Fibroblast of villous mesenchyme (primary cell): ENCODE measurements around the gene IFNL1. TPM values are rescaled to one million over a fixed set of nuclear protein-coding genes. Genes with fewer than 3 reads are reported as not detected.
"Not testable (repeated sequence)": the region's sequence is repeated elsewhere in the genome, so short reads cannot be mapped to it uniquely, and the experiment has no call there.

Experiments used
- DNase-seq: peaks from one replicate; pipeline ENCODE4 v3.0.0-alpha.2; 2010; ENCODE audit warnings: low read depth
- H3K4me3 ChIP-seq: 2 replicates; pipeline ENCODE4 v1.5.1; 2011; ENCODE audit warnings: low read depth, mild to moderate bottlenecking, low read length
- total RNA-seq: library from RNA; depleted of rRNA; stranded (reverse); fragments of >200 nt; gene quantifications from 2 replicates; pipeline ENCODE4 v1.2.3, GENCODE V29; 2012
- TF ChIP-seq, protein P1 (sequence below): IDR thresholded peaks from 2 replicates; pipeline ENCODE4 v1.5.1; 2012; ENCODE audit warnings: low read depth, mild to moderate bottlenecking, low read length; ENCODE audit not compliant: insufficient read depth

Gene IFNL1
- total RNA-seq, 1 donor = not detected

DNA sequence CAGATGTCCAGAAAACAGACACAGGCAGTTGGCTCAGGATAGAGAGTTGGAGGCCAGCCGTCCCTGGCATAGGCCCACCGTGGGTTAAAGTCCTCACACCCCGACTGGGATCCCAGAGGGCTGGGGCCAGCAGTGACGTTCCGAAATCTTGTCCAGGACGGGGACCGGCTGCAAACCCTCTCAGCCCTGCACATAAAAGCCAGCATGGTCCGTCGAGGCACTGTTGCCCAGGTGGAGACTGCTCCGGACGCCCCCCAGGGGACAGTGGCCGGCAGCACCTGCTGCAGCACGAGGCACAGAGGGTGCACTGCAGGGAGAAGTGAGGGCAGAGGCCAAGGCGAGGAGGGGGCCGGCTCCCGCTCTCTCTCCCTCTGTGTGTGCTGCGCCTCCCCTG is 32.3 kb upstream of the IFNL1 start:
- TF ChIP-seq, protein P1, sequence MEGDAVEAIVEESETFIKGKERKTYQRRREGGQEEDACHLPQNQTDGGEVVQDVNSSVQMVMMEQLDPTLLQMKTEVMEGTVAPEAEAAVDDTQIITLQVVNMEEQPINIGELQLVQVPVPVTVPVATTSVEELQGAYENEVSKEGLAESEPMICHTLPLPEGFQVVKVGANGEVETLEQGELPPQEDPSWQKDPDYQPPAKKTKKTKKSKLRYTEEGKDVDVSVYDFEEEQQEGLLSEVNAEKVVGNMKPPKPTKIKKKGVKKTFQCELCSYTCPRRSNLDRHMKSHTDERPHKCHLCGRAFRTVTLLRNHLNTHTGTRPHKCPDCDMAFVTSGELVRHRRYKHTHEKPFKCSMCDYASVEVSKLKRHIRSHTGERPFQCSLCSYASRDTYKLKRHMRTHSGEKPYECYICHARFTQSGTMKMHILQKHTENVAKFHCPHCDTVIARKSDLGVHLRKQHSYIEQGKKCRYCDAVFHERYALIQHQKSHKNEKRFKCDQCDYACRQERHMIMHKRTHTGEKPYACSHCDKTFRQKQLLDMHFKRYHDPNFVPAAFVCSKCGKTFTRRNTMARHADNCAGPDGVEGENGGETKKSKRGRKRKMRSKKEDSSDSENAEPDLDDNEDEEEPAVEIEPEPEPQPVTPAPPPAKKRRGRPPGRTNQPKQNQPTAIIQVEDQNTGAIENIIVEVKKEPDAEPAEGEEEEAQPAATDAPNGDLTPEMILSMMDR = no peak
- no peak for DNase-seq
- no peak overlapping the region for H3K4me3 ChIP-seq

DNA sequence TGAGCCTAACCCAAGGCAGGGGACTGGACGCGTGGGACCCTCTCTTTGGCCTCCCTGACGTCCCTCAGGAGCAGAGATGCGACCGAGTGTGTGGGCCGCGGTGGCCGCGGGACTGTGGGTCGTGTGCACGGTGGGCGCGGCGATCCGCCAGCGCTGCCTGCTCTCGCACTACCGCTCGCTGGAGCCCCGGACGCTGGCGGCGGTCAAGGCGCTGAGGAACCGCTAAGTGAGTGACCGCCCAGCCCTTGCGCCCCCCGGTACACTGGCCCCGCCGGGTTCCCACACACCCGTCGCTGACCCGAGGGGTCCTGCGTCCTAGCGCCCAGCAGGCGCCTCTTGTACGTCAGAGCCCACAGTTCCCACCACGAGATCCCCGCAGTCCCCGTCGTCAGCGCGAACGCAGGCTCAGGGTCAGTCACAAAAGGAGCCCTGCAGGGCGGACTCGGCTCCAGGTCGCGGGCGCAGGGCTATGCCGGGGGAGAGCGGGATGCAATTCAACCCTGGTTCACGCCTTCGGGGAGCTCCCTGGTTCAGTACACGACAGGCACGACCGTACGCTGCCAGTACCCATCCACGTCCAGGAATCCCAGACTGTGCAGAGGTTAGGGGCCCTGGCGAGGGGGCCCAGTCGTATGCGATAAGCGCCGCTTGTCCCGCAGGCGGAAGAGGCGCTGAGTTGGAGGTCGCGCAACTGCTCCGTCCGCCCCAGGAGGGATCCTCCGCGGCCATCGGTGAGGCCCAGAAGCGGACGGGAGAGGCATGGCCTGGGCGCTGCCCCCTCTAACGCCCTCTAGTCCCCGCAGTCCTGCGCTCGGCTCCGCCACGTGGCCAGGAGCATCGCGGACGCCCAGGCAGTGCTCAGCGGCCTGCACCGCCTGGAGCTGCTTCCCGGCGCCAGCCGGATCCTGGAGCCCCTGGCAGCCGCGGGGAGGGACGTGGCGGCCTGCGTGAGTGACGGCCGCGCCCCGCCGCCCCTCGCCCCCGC is 31.6 kb upstream of the IFNL1 start:
- DNase-seq = no peak
- TF ChIP-seq, protein P1 = no peak

DNA sequence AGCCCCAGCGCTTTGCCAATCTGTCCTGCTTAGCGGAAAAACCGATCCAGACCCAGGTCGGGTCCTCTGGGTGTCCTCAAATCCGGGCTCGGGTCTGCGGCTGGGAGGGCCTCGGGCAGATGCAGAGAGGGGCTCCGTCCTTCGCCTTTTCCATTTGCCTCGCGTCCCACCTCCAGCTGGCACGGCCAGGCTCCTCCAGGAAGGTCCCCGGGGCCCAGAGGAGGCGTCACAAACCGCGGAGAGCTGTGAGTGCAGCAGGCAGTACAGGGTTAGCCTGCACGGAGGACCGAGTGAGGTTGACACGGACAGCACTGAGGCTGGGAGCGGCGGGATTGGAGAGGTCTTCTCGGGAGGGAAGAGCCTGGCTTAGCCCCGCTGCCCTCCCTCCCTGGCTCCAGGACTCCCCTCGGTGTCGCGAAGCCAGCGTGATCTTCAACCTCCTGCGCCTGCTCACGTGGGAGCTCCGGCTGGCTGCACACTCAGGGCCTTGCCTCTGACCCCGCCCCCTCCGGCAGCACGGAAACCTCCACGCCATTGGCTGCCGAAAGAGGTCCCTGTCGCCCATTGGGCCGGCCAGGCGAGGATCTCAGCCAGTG is 30.8 kb upstream of the IFNL1 start:
- TF ChIP-seq, protein P1 = no peak
- DNase-seq = no peak
- no peak overlapping the region for H3K4me3 ChIP-seq

More for the DNA sequence above, 31.6 kb upstream of the IFNL1 start:
- no peak overlapping the region for H3K4me3 ChIP-seq

DNA sequence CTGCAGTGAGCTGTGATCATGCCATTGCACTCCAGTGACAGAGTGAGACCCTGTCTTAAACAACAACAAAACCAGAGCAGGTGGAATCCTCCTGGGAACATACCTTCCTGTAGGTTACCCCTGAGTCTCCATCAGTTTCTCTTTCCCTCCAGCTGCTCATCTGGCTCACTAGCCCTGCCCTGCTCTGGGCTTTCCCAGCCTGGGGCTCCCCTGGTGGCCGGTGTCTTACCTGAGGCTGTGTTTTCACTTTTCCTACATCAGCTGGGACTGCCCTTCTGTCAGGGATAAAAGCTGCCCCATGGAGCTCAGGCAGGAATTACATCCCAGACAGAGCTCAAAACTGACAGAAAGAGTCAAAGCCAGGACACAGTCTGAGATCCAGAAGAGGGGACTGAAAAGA is 28.1 kb upstream of the IFNL1 start, which contains the start of gene IFNL2:
TSS of gene IFNL2 (plus strand) at position 312 of the 400 bp plus-strand sequence. CDS start 173 bp downstream, outside the sequence.
- not testable (repeated sequence) for H3K4me3 ChIP-seq, DNase-seq

DNA sequence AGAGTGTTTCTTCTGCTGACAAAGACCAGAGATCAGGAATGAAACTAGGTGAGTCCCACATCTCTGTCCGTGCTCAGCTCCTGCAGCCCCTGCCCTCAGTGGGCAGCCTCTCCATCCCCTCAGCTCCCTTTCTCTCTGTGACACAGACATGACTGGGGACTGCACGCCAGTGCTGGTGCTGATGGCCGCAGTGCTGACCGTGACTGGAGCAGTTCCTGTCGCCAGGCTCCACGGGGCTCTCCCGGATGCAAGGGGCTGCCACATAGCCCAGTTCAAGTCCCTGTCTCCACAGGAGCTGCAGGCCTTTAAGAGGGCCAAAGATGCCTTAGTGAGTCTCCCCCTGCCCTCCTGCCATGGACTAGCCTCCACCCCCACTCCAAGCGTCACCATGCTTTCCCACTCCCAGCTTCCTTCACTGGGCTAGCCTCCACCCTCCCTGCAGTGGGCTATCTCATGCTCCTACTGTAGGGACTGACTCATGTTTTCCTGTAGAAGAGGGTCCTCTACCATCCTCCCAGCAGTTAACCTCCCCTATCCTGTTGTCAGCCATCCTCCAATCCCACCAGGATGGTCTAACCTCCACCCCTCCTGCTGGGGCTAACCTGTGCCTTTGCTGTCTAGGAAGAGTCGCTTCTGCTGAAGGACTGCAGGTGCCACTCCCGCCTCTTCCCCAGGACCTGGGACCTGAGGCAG is 27.5 kb upstream of the IFNL1 start:
- H3K4me3 ChIP-seq, DNase-seq: not testable (repeated sequence)

DNA sequence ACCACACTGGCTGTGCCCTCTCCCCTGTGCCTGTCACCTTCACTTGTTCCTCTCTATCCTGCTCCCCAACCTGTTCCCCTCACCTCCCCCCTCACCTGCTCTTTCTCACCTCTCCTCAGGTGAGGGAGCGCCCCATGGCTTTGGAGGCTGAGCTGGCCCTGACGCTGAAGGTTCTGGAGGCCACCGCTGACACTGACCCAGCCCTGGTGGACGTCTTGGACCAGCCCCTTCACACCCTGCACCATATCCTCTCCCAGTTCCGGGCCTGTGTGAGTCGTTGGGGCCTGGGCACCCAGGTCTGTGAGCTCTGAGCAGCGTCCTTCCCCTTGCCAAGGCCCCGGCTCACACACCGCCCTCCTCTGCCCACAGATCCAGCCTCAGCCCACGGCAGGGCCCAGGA is 26.8 kb upstream of the IFNL1 start:
- not testable (repeated sequence) for DNase-seq, H3K4me3 ChIP-seq

DNA sequence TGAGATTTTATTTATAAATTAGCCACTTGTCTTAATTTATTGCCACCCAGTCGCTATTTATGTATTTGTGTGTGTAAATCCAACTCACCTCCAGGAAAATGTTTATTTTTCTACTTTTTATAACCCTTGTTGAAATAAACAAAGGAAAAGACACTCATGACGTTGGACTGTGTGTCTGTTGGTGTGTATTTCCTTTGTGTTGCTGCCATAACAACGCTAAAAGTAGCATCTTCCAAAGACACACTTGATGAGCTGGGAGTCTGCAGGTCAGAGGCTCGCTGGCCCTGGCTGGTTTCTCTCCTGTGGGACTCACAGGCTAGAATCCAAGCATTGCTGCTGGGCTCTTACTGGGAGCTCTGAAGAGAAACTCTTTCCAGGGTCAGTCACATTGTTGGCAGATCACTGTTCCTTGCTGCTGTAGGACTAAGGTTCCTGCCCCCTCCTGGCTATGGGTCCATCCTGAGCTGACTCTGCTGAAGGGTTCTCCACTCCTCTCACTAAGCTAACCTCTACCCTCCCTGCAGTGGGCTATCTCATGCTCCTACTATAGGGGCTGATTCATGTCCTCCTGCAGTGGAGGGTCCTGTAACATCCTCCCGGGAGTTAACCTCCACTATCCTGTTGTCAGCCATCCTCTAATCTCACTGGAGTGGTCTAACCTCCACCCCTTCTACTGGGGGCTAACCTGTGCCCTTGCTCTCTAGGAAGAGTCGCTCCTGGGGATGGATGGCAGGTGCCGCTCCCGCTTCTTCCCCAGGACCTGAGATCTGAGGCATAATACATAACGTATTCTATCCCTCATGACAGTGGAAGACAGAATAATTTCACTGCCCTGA is 26.0 kb upstream of the IFNL1 start:
- TF ChIP-seq, protein P1 = no peak
- H3K4me3 ChIP-seq = no peak overlapping the region
- DNase-seq = peak; percentile 17

DNA sequence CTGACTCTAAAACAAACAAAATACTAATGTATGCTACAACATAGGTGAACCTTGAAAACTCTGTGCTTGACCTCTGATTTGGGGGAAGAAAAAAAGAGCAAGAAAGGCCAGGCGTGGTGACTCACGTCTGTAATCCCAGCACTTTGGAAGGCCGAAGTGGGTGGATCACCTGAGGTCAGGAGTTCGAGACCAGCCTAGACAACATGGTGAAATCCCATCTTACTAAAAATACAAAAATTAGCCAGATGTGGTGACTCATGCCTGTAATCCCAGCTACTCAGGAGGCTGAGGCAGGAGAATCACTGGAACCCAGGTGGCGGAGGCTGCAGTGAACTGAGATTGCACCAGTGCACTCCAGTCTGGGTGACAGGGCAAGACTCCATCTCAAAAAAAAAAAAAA is 22.3 kb upstream of the IFNL1 start:
- not testable (repeated sequence) for H3K4me3 ChIP-seq, DNase-seq
